Endothelial cell of umbilical vein (primary cell): ENCODE measurements around the gene CYP39A1.

Source experiments
- CTCF ChIP-seq, 2 donors: IDR thresholded peaks; 1 replicate in 1 of 2; 2 replicates in 1 of 2; pipeline ENCODE4 v1.5.1; 2011; ENCODE audit warnings: low read length in 2 of 2, mild to moderate bottlenecking in 2 of 2, moderate library complexity in 2 of 2, control low read depth in 1 of 2, inconsistent platforms in 1 of 2, low read depth in 1 of 2; ENCODE audit not compliant: insufficient read depth in 1 of 2; ENCODE audit errors: extremely low read depth in 1 of 2
- EZH2 ChIP-seq: IDR thresholded peaks from 2 replicates; pipeline ENCODE4 v1.6.1; 2012; ENCODE audit warnings: borderline replicate concordance, low read depth, mild to moderate bottlenecking, moderate library complexity, low read length, inconsistent platforms; ENCODE audit not compliant: severe bottlenecking
- POLR2A ChIP-seq: IDR thresholded peaks from 2 replicates; pipeline ENCODE4 v1.6.1; 2012; ENCODE audit warnings: low read depth, mild to moderate bottlenecking, control low read depth, low read length

- TF ChIP-seq EZH2 (no peak), CTCF (IDR thresholded peaks at IDR 0.05; ENCODE audit: extremely low read depth in 1 of 2, insufficient read depth in 1 of 2, low read depth in 1 of 2, low read length in 2 of 2) (no peak), POLR2A (no peak)
Observed at GRCh38 chr6:46528961-46529750, 123.5 kb downstream of the CYP39A1 start.
